ENCODE data around the gene NCAPH2. TPM values are rescaled to one million over a fixed set of nuclear protein-coding genes. Genes with fewer than 3 reads are reported as not detected.

Gene NCAPH2
- total and polyA plus RNA-seq, 2 of the 8 experiments (the other 6 are each of a cell fraction or from before 2014, with no cell fraction given) = 62.2 to 81.6 TPM

GRCh38 chr22:50564289-50564688 is 56.3 kb downstream of the NCAPH2 start:
- no peak overlapping the region for H2BK5ac ChIP-seq (ENCODE audit: low read depth, low read length)
- H2BK15ac ChIP-seq (ENCODE audit: low read length) = no peak overlapping the region
- H3K36me3 ChIP-seq (ENCODE audit: control insufficient read depth in 2 of 4, insufficient read depth in 4 of 4, low read length in 3 of 4) = peaks cover 2 to 10% (median 7%) of the 10 kb centered on the region in 4 experiments; a peak in 6 of 8 replicates
- H4K5ac ChIP-seq (ENCODE audit: insufficient read length, low read depth, low read length) = no peak overlapping the region
- no peak for FAIRE-seq
- no peak for DNase-seq (ENCODE audit: low read depth in 1 of 2, low spot score in 2 of 2)
- no peak overlapping the region for H3K9ac ChIP-seq (replicated peaks in 1 of 4; ENCODE audit: extremely low read depth in 1 of 4, low read depth in 3 of 4, low read length in 3 of 4)
- 85% methylated on average over 11 of the region's 11 CpGs; no CpG with 5 or more reads in 1 of the 2 experiments for WGBS, 2 experiments (ENCODE audit: extremely low coverage in 1 of 2, insufficient coverage in 1 of 2, insufficient read length in 1 of 2, insufficient replicate concordance in 2 of 2, low coverage in 1 of 2, low lambda C conversion rate in 2 of 2, missing lambda C conversion rate in 1 of 2)
- no peaks in the 10 kb centered on the region for H3K79me2 ChIP-seq (ENCODE audit: control insufficient read depth in 1 of 2, insufficient read depth in 2 of 2, low read length in 2 of 2)
- no peak overlapping the region for H4K8ac ChIP-seq (ENCODE audit: extremely low read depth, insufficient read depth, low read length)
- ChIA-PET CTCF (ENCODE audit: partially characterized antibody) (interaction anchor here (1.0 to 4.8 kb wide), 6 partner anchors 11 to 138 kb away, joined by 3 to 84 read pairs (median 8); partner anchors contain the start of gene CPT1B), POLR2A (ENCODE audit: partially characterized antibody) (interaction anchor here (2.5 to 5.4 kb wide), 3 partner anchors 13 to 39 kb away, joined by 9 to 37 read pairs (median 15); partner anchors contain the start of genes CHKB, CPT1B and SCO2)
- H3K4ac ChIP-seq (replicated peaks; ENCODE audit: insufficient read length, low read depth, low read length) = no peak overlapping the region
- H3K18ac ChIP-seq (ENCODE audit: extremely low read depth, low read length) = no peak overlapping the region
- no peak overlapping the region for H2BK120ac ChIP-seq (replicated peaks; ENCODE audit: low read depth, low read length)
- H4K91ac ChIP-seq (replicated peaks; ENCODE audit: insufficient read length, low read length) = no peak overlapping the region
- no peak overlapping the region for H3K23ac ChIP-seq (ENCODE audit: insufficient read length)
- no peak overlapping the region for H2BK20ac ChIP-seq (ENCODE audit: low read length)
- H3K27ac ChIP-seq (ENCODE audit: low read depth, low read length) = no peak overlapping the region
- no peaks in the 10 kb centered on the region for H3K9me3 ChIP-seq (ENCODE audit: insufficient read depth in 2 of 2, low read depth in 1 of 2, low read length in 1 of 2)
- no peak overlapping the region for H2BK12ac ChIP-seq (ENCODE audit: low read depth, low read length)
- H2AFZ ChIP-seq (ENCODE audit: low read length) = no peak overlapping the region
- no peak overlapping the region for H3K14ac ChIP-seq (ENCODE audit: insufficient read length)
- H3K56ac ChIP-seq (replicated peaks; ENCODE audit: insufficient read length, low read depth, low read length) = no peak overlapping the region
- H3K4me2 ChIP-seq (ENCODE audit: insufficient read depth in 1 of 2, low read depth in 2 of 2, low read length in 2 of 2) = no peak overlapping the region; a peak in 1 of 4 replicates
- H4K20me1 ChIP-seq (replicated peaks in 1 of 2; ENCODE audit: control insufficient read depth in 1 of 2, insufficient read depth in 2 of 2, low read length in 2 of 2) = peaks cover 0 to 1% of the 10 kb centered on the region in 2 experiments
- H3K4me1 ChIP-seq (replicated peaks in 1 of 4; ENCODE audit: control insufficient read depth in 3 of 4, insufficient read depth in 4 of 4, low read length in 3 of 4) = peaks cover 0 to 3% (median 0%) of the 10 kb centered on the region in 4 experiments; a peak in 2 of 7 replicates
- H3K23me2 ChIP-seq (ENCODE audit: low read depth, low read length) = peaks cover 3% of the 10 kb centered on the region; the same call in 1 of the 2 replicates
- H2AK5ac ChIP-seq (ENCODE audit: low read depth, low read length) = no peak overlapping the region
- peaks cover 0 to 5% (median 3%) of the 10 kb centered on the region in 4 experiments; a peak in 5 of 7 replicates for H3K27me3 ChIP-seq (replicated peaks in 1 of 4; ENCODE audit: control insufficient read depth in 3 of 4, extremely low read depth in 1 of 4, insufficient read depth in 3 of 4, low read length in 3 of 4)
- no peaks in the 10 kb centered on the region for H3K79me1 ChIP-seq (ENCODE audit: low read depth, low read length)
- H3K4me3 ChIP-seq (ENCODE audit: extremely low read depth in 1 of 4, insufficient read depth in 2 of 4, low read depth in 3 of 4, low read length in 4 of 4) = no peak overlapping the region
- TF ChIP-seq SIX5 (IDR thresholded peaks at IDR 0.05; ENCODE audit: low read depth, low read length) (no peak), MAX (IDR thresholded peaks at IDR 0.05) (no peak), CHD1 (IDR thresholded peaks at IDR 0.05; ENCODE audit: low read depth, low read length) (no peak), USF2 (IDR thresholded peaks at IDR 0.05; ENCODE audit: low read length) (no peak), KDM4A (IDR thresholded peaks at IDR 0.05; ENCODE audit: low read depth, low read length, severe bottlenecking) (no peak), SP4 (IDR thresholded peaks at IDR 0.05; ENCODE audit: low read length) (no peak), BACH1 (IDR thresholded peaks at IDR 0.05; ENCODE audit: low read length) (no peak), TAF7 (optimal IDR thresholded peaks at IDR 0.05; ENCODE audit: borderline replicate concordance, low read depth, low read length) (no peak), MAFK (IDR thresholded peaks at IDR 0.05; ENCODE audit: low read depth, low read length) (no peak), POLR2AphosphoS5 (IDR thresholded peaks at IDR 0.05; ENCODE audit: low read depth, low read length) (no peak), NANOG (IDR thresholded peaks at IDR 0.05; ENCODE audit: insufficient read depth, low read depth, low read length, poor library complexity, severe bottlenecking) (no peak), GTF2F1 (IDR thresholded peaks at IDR 0.05; ENCODE audit: borderline replicate concordance, low read depth, low read length) (no peak)

Data from H1 (cell line).